WTC11 (cell line): ENCODE measurements around the gene GRIN2A. TPM values are rescaled to one million over a fixed set of nuclear protein-coding genes. Genes with fewer than 3 reads are reported as not detected.

Experiments
- ATAC-seq: fragments of 200-7000 bp; cut with Tn5 transposase; 2 replicates; pipeline ENCODE4 v1.10.0; 2021; ENCODE audit warnings: mild to moderate bottlenecking, moderate library complexity
- CTCF ChIA-PET: fragments of 300-600 bp; sonication (Branson Sonifier 250); formaldehyde crosslinking; loops from one replicate; lab custom pipeline; 2021; ENCODE audit warnings: antibody characterized with exemption; lab: Charles Lee
- POLR2A ChIA-PET: fragments of 350-600 bp; sonication (Branson Sonifier 250); formaldehyde crosslinking; loops from one replicate; lab custom pipeline; 2021; ENCODE audit warnings: antibody characterized with exemption; lab: Charles Lee
- DNase-seq: peaks from one replicate; pipeline ENCODE4 v3.0.0; 2021; ENCODE audit warnings: low spot score
- H3K27ac Mint-ChIP-seq: 2 replicates; pipeline ENCODE4 v1.8.0; 2021; ENCODE audit warnings: mixed read lengths
- H3K27me3 Mint-ChIP-seq: 2 replicates; pipeline ENCODE4 v1.8.0; 2021; ENCODE audit warnings: low read depth, mild to moderate bottlenecking, moderate library complexity, mixed read lengths
- H3K36me3 Mint-ChIP-seq: 2 replicates; pipeline ENCODE4 v1.8.0; 2021; ENCODE audit warnings: mixed read lengths
- H3K4me1 Mint-ChIP-seq: 2 replicates; pipeline ENCODE4 v1.8.0; 2022; ENCODE audit warnings: mixed read lengths
- H3K4me3 Mint-ChIP-seq: 2 replicates; pipeline ENCODE4 v1.8.0; 2021; ENCODE audit warnings: mild to moderate bottlenecking, moderate library complexity, mixed read lengths
- H3K9me3 Mint-ChIP-seq: 2 replicates; pipeline ENCODE4 v1.8.0; 2021; ENCODE audit warnings: mixed read lengths
- CREB1 ChIP-seq: sonication (generic); formaldehyde crosslinking; IDR thresholded peaks from 2 replicates; pipeline ENCODE4 v1.8.0; 2023; ENCODE audit warnings: mild to moderate bottlenecking, missing genetic modification reagents
- E2F4 ChIP-seq: sonication (generic); formaldehyde crosslinking; IDR thresholded peaks from 2 replicates; pipeline ENCODE4 v1.8.1; 2022; ENCODE audit warnings: low read depth, mild to moderate bottlenecking, moderate library complexity, missing genetic modification reagents, borderline replicate concordance
- ELF4 ChIP-seq: sonication (generic); formaldehyde crosslinking; IDR thresholded peaks from 2 replicates; pipeline ENCODE4 v1.8.1; 2022; ENCODE audit warnings: low read depth, mild to moderate bottlenecking, moderate library complexity, missing genetic modification reagents
- FOXK1 ChIP-seq: sonication (generic); formaldehyde crosslinking; IDR thresholded peaks from 2 replicates; pipeline ENCODE4 v1.8.0; 2022; ENCODE audit warnings: mild to moderate bottlenecking, moderate library complexity, missing genetic modification reagents
- HMGA2 ChIP-seq: fragments of 250-450 bp; sonication (Bioruptor Pico); IDR thresholded peaks from 2 replicates; pipeline ENCODE4 v1.4.0; 2021; ENCODE audit warnings: mild to moderate bottlenecking, moderate library complexity
- HMGXB4 ChIP-seq: sonication (generic); formaldehyde crosslinking; IDR thresholded peaks from 2 replicates; pipeline ENCODE4 v1.8.1; 2023; ENCODE audit warnings: mild to moderate bottlenecking, moderate library complexity, missing genetic modification reagents
- JAZF1 ChIP-seq: fragments of 250-450 bp; sonication (Bioruptor Pico); IDR thresholded peaks from 2 replicates; pipeline ENCODE4 v1.9.0; 2021; ENCODE audit warnings: moderate library complexity, mild to moderate bottlenecking, inconsistent platforms
- MYBL2 ChIP-seq: sonication (generic); formaldehyde crosslinking; IDR thresholded peaks from 2 replicates; pipeline ENCODE4 v1.8.1; 2023; ENCODE audit warnings: mild to moderate bottlenecking, moderate library complexity, missing genetic modification reagents
- PRRX2 ChIP-seq: fragments of 250-450 bp; sonication (Bioruptor Pico); IDR thresholded peaks from 2 replicates; pipeline ENCODE4 v1.8.0; 2021; ENCODE audit warnings: mild to moderate bottlenecking
- RORB ChIP-seq: fragments of 250-450 bp; sonication (Bioruptor Pico); IDR thresholded peaks from 2 replicates; pipeline ENCODE4 v1.9.0; 2021; ENCODE audit warnings: mild to moderate bottlenecking
- SMAD4 ChIP-seq: sonication (generic); formaldehyde crosslinking; IDR thresholded peaks from 2 replicates; pipeline ENCODE4 v1.8.0; 2022; ENCODE audit warnings: mild to moderate bottlenecking, missing genetic modification reagents
- ZNF219 ChIP-seq: sonication (generic); formaldehyde crosslinking; IDR thresholded peaks from 2 replicates; pipeline ENCODE4 v1.8.0; 2023; ENCODE audit warnings: missing genetic modification reagents, mild to moderate bottlenecking, borderline replicate concordance
- ZNF263 ChIP-seq: sonication (generic); formaldehyde crosslinking; IDR thresholded peaks from 2 replicates; pipeline ENCODE4 v1.8.1; 2022; ENCODE audit warnings: low read depth, mild to moderate bottlenecking, moderate library complexity, missing genetic modification reagents
- ZNF425 ChIP-seq: fragments of 250-450 bp; sonication (Bioruptor Pico); conservative IDR thresholded peaks from 2 replicates; pipeline ENCODE4 v1.9.0; 2021; ENCODE audit warnings: mild to moderate bottlenecking
- total RNA-seq: library from RNA; stranded (reverse); gene quantifications from 3 replicates; pipeline ENCODE4 v1.2.3, GENCODE V29; 2021
- TF ChIP-seq, protein P1 (sequence below): fragments of 250-450 bp; sonication (Bioruptor Pico); IDR thresholded peaks from 2 replicates; pipeline ENCODE4 v1.9.0; 2021; ENCODE audit warnings: mild to moderate bottlenecking
- TF ChIP-seq, protein P2 (sequence below): fragments of 200-600 bp; IDR thresholded peaks from 2 replicates; pipeline ENCODE4 v1.8.0; 2022; ENCODE audit warnings: antibody characterized with exemption
- TF ChIP-seq, protein P3 (sequence below): sonication (generic); formaldehyde crosslinking; IDR thresholded peaks from 2 replicates; pipeline ENCODE4 v1.8.0; 2023; ENCODE audit warnings: missing genetic modification reagents, mild to moderate bottlenecking, borderline replicate concordance
- TF ChIP-seq, protein P4 (sequence below): sonication (generic); formaldehyde crosslinking; IDR thresholded peaks from 2 replicates; pipeline ENCODE4 v1.8.1; 2023; ENCODE audit warnings: mild to moderate bottlenecking, missing genetic modification reagents, borderline replicate concordance

Gene GRIN2A
- total RNA-seq, 1 experiment from 2014 or later = 3.5 TPM

DNA sequence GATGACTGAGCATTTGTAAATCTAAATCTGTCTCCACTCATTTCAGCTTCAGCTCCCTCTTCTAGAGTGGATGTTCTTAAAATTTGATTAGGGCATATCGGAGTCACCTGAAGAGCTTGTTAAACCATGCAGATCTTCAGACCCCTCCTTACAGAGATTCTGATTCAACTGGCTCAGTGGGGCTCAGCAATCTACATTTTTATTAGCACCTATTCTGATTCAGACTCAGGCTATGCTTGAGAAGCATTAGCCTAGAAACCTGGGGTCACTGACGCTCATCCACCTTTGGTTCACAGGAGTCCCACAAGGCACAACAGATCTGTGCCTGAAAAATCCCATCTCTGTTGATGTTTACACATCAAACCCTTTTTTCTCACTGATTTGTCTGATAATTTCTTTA lies 365.6 kb downstream of the GRIN2A start (continued):
- TF ChIP-seq PRRX2 (CRISPR knock-in tag) = no peak
- TF ChIP-seq, protein P1, sequence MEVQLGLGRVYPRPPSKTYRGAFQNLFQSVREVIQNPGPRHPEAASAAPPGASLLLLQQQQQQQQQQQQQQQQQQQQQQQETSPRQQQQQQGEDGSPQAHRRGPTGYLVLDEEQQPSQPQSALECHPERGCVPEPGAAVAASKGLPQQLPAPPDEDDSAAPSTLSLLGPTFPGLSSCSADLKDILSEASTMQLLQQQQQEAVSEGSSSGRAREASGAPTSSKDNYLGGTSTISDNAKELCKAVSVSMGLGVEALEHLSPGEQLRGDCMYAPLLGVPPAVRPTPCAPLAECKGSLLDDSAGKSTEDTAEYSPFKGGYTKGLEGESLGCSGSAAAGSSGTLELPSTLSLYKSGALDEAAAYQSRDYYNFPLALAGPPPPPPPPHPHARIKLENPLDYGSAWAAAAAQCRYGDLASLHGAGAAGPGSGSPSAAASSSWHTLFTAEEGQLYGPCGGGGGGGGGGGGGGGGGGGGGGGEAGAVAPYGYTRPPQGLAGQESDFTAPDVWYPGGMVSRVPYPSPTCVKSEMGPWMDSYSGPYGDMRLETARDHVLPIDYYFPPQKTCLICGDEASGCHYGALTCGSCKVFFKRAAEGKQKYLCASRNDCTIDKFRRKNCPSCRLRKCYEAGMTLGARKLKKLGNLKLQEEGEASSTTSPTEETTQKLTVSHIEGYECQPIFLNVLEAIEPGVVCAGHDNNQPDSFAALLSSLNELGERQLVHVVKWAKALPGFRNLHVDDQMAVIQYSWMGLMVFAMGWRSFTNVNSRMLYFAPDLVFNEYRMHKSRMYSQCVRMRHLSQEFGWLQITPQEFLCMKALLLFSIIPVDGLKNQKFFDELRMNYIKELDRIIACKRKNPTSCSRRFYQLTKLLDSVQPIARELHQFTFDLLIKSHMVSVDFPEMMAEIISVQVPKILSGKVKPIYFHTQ = no peak
- no peak for TF ChIP-seq HMGA2 (CRISPR knock-in tag)
- no peak for TF ChIP-seq CREB1 (CRISPR knock-in tag)
- no peak for TF ChIP-seq RORB (CRISPR knock-in tag)
- TF ChIP-seq ZNF263 (CRISPR knock-in tag) = no peak
- TF ChIP-seq JAZF1 = no peak
- TF ChIP-seq, protein P2, sequence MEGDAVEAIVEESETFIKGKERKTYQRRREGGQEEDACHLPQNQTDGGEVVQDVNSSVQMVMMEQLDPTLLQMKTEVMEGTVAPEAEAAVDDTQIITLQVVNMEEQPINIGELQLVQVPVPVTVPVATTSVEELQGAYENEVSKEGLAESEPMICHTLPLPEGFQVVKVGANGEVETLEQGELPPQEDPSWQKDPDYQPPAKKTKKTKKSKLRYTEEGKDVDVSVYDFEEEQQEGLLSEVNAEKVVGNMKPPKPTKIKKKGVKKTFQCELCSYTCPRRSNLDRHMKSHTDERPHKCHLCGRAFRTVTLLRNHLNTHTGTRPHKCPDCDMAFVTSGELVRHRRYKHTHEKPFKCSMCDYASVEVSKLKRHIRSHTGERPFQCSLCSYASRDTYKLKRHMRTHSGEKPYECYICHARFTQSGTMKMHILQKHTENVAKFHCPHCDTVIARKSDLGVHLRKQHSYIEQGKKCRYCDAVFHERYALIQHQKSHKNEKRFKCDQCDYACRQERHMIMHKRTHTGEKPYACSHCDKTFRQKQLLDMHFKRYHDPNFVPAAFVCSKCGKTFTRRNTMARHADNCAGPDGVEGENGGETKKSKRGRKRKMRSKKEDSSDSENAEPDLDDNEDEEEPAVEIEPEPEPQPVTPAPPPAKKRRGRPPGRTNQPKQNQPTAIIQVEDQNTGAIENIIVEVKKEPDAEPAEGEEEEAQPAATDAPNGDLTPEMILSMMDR = no peak
- TF ChIP-seq, all 79 proteins: peak for 0

DNA sequence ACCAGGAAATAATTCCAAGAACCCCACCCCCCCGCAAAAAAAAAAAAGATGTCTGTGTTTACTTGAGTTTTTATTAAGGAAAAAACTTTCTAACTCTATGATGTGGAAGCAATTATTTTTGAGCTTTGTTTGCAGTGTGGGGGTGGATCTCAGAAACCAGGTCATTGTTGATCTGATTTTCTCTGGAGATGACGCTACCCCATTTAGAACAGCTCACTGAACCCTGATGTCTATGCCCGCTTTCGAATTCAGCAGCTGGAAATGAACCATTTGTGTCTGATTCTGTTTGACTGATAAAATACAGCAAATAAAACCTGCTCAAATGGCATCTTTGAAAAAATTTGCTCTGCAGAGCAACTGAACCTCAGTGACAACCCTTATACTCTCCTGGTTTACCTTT lies 368.6 kb downstream of the GRIN2A start:
- Mint-ChIP-seq H3K27ac (no peak overlapping the region), H3K36me3 (peaks cover 17% of the 10 kb centered on the region), H3K9me3 (peaks cover 9% of the 10 kb centered on the region), H3K27me3 (no peaks in the 10 kb centered on the region), H3K4me1 (peaks cover 62% of the 10 kb centered on the region), H3K4me3 (no peak overlapping the region)
- ATAC-seq = no peak
- ChIA-PET POLR2A (interaction anchor here (0.7 kb wide), 1 partner anchor 771 kb away, joined by 3 read pairs; no protein-coding TSS in a partner anchor), CTCF (interaction anchor here (0.7 to 0.9 kb wide), 2 partner anchors 165 to 662 kb away, joined by 3 read pairs; no protein-coding TSS in a partner anchor)
- no peak for DNase-seq
- TF ChIP-seq MYBL2 (CRISPR knock-in tag) (no peak), ZNF425 (CRISPR knock-in tag) (no peak), HMGXB4 (no peak), SMAD4 (CRISPR knock-in tag) (no peak), E2F4 (CRISPR knock-in tag) (no peak), FOXK1 (CRISPR knock-in tag) (no peak), ZNF219 (CRISPR knock-in tag) (no peak), ELF4 (CRISPR knock-in tag) (no peak)
- TF ChIP-seq, protein P3, sequence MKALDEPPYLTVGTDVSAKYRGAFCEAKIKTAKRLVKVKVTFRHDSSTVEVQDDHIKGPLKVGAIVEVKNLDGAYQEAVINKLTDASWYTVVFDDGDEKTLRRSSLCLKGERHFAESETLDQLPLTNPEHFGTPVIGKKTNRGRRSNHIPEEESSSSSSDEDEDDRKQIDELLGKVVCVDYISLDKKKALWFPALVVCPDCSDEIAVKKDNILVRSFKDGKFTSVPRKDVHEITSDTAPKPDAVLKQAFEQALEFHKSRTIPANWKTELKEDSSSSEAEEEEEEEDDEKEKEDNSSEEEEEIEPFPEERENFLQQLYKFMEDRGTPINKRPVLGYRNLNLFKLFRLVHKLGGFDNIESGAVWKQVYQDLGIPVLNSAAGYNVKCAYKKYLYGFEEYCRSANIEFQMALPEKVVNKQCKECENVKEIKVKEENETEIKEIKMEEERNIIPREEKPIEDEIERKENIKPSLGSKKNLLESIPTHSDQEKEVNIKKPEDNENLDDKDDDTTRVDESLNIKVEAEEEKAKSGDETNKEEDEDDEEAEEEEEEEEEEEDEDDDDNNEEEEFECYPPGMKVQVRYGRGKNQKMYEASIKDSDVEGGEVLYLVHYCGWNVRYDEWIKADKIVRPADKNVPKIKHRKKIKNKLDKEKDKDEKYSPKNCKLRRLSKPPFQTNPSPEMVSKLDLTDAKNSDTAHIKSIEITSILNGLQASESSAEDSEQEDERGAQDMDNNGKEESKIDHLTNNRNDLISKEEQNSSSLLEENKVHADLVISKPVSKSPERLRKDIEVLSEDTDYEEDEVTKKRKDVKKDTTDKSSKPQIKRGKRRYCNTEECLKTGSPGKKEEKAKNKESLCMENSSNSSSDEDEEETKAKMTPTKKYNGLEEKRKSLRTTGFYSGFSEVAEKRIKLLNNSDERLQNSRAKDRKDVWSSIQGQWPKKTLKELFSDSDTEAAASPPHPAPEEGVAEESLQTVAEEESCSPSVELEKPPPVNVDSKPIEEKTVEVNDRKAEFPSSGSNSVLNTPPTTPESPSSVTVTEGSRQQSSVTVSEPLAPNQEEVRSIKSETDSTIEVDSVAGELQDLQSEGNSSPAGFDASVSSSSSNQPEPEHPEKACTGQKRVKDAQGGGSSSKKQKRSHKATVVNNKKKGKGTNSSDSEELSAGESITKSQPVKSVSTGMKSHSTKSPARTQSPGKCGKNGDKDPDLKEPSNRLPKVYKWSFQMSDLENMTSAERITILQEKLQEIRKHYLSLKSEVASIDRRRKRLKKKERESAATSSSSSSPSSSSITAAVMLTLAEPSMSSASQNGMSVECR (CRISPR knock-in tag) = no peak
- TF ChIP-seq, protein P4, sequence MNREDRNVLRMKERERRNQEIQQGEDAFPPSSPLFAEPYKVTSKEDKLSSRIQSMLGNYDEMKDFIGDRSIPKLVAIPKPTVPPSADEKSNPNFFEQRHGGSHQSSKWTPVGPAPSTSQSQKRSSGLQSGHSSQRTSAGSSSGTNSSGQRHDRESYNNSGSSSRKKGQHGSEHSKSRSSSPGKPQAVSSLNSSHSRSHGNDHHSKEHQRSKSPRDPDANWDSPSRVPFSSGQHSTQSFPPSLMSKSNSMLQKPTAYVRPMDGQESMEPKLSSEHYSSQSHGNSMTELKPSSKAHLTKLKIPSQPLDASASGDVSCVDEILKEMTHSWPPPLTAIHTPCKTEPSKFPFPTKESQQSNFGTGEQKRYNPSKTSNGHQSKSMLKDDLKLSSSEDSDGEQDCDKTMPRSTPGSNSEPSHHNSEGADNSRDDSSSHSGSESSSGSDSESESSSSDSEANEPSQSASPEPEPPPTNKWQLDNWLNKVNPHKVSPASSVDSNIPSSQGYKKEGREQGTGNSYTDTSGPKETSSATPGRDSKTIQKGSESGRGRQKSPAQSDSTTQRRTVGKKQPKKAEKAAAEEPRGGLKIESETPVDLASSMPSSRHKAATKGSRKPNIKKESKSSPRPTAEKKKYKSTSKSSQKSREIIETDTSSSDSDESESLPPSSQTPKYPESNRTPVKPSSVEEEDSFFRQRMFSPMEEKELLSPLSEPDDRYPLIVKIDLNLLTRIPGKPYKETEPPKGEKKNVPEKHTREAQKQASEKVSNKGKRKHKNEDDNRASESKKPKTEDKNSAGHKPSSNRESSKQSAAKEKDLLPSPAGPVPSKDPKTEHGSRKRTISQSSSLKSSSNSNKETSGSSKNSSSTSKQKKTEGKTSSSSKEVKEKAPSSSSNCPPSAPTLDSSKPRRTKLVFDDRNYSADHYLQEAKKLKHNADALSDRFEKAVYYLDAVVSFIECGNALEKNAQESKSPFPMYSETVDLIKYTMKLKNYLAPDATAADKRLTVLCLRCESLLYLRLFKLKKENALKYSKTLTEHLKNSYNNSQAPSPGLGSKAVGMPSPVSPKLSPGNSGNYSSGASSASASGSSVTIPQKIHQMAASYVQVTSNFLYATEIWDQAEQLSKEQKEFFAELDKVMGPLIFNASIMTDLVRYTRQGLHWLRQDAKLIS (CRISPR knock-in tag) = no peak
